ENCODE data around the gene CHPT1.

CHPT1 gene

DNA sequence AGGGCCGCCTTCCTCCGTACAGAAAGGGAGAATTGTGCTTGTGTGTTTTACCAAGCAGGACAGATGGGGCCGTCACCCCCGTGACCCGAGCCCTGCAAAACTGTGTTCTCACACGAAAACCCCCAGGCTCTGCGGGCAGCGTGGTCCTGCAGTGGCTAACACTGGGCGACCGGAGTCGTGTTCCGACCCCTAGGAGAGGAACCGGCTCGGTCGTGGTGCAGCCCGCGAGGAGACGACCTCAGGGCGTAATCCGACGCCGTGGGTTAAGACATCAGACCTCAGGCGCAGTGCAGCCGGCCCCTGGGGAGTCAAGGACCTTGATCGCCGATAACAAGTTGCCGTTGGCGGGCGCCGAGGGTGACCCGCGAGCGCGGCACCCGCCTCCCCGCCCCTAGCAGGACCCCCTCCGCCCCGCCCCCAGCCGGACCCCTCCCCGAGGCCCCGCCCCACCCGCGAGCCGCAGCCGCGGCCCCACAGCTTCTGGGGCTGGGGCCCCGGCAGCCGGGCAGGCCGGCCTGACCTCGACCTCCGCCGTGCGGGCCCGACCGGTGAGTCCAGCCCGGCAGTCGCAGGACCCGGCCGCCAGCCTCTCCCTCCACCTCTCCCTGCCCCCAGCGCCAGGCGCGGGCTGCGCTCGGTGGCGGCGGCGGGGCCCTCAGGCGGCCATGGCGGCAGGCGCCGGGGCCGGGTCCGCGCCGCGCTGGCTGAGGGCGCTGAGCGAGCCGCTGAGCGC lies at the start of gene CHPT1:
CHPT1 (plus strand) TSS at position 444 of the 733 bp plus-strand sequence; CDS start at position 666, 222 bp downstream.
- H3K4me3 ChIP-seq (ENCODE audit: low read depth, low read length) = peak within 1 kb of the TSS; percentile 77
- TF ChIP-seq, protein P1, sequence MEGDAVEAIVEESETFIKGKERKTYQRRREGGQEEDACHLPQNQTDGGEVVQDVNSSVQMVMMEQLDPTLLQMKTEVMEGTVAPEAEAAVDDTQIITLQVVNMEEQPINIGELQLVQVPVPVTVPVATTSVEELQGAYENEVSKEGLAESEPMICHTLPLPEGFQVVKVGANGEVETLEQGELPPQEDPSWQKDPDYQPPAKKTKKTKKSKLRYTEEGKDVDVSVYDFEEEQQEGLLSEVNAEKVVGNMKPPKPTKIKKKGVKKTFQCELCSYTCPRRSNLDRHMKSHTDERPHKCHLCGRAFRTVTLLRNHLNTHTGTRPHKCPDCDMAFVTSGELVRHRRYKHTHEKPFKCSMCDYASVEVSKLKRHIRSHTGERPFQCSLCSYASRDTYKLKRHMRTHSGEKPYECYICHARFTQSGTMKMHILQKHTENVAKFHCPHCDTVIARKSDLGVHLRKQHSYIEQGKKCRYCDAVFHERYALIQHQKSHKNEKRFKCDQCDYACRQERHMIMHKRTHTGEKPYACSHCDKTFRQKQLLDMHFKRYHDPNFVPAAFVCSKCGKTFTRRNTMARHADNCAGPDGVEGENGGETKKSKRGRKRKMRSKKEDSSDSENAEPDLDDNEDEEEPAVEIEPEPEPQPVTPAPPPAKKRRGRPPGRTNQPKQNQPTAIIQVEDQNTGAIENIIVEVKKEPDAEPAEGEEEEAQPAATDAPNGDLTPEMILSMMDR (IDR thresholded peaks at IDR 0.05; ENCODE audit: control insufficient read depth, extremely low read depth, insufficient read depth) = no peak
- DNase-seq (ENCODE audit: low read depth) = no peak

GRCh38 chr12:101647711-101648110 lies 49.7 kb upstream of the CHPT1 start:
- H3K4me3 ChIP-seq (ENCODE audit: low read depth, low read length) = no peak overlapping the region
- no peak for DNase-seq (ENCODE audit: low read depth)

GRCh38 chr12:101648195-101648594 lies 49.2 kb upstream of the CHPT1 start:
- TF ChIP-seq, protein P1 (IDR thresholded peaks at IDR 0.05; ENCODE audit: control insufficient read depth, extremely low read depth, insufficient read depth) = no peak
- DNase-seq (ENCODE audit: low read depth) = no peak
- no peak overlapping the region for H3K4me3 ChIP-seq (ENCODE audit: low read depth, low read length)

More at GRCh38 chr12:101647711-101648110, 49.7 kb upstream of the CHPT1 start:
- TF ChIP-seq, protein P1 (IDR thresholded peaks at IDR 0.05; ENCODE audit: control insufficient read depth, extremely low read depth, insufficient read depth) = no peak

- TF ChIP-seq, protein P1 (IDR thresholded peaks at IDR 0.05; ENCODE audit: control insufficient read depth, extremely low read depth, insufficient read depth) = no peak
- H3K4me3 ChIP-seq (ENCODE audit: low read depth, low read length) = no peak overlapping the region
- no peak for DNase-seq (ENCODE audit: low read depth)
Observed at GRCh38 chr12:101650346-101651117, 46.9 kb upstream of the CHPT1 start.

GRCh38 chr12:101653030-101653429 lies 44.4 kb upstream of the CHPT1 start:
- DNase-seq (ENCODE audit: low read depth) = no peak
- no peak overlapping the region for H3K4me3 ChIP-seq (ENCODE audit: low read depth, low read length)
- TF ChIP-seq, protein P1 (IDR thresholded peaks at IDR 0.05; ENCODE audit: control insufficient read depth, extremely low read depth, insufficient read depth) = no peak

- DNase-seq (ENCODE audit: low read depth) = no peak
- no peak overlapping the region for H3K4me3 ChIP-seq (ENCODE audit: low read depth, low read length)
- TF ChIP-seq, protein P1 (IDR thresholded peaks at IDR 0.05; ENCODE audit: control insufficient read depth, extremely low read depth, insufficient read depth) = no peak
Observed at GRCh38 chr12:101653503-101653902, 43.9 kb upstream of the CHPT1 start.

Measured in LNCaP clone FGC (cell line).